CD4-positive, alpha-beta T cell (primary cell): ENCODE measurements around the gene LAMA2. TPM values are rescaled to one million over a fixed set of nuclear protein-coding genes. Genes with fewer than 3 reads are reported as not detected.

Experiments used
- ATAC-seq: fragments of 200-7000 bp; cut with Tn5 transposase; one replicate; pipeline ENCODE4 v1.10.0; 2022; ENCODE audit warnings: mild to moderate bottlenecking; ENCODE audit not compliant: poor library complexity
- CTCF ChIA-PET: fragments of 350-600 bp; sonication (Branson Sonifier 250); formaldehyde crosslinking; loops from one replicate; lab custom pipeline; 2021; ENCODE audit warnings: antibody characterized with exemption, inconsistent platforms; lab: Charles Lee
- POLR2A ChIA-PET: fragments of 350-600 bp; sonication (Branson Sonifier 250); formaldehyde crosslinking; loops from one replicate; lab custom pipeline; 2021; ENCODE audit warnings: antibody characterized with exemption, inconsistent platforms; lab: Charles Lee
- DNase-seq, 14 experiments: peaks; one replicate each; pipeline ENCODE4 v3.0.0-alpha.2; 2013 to 2020; ENCODE audit warnings: mixed read lengths in 2 of 14
- H3K27ac ChIP-seq, 2 donors: one replicate each; pipeline versions ENCODE4 v1.5.1 to v1.7.0; 2013; ENCODE audit warnings: low read length in 2 of 2, low read depth in 1 of 2, mild to moderate bottlenecking in 1 of 2
- H3K27me3 ChIP-seq, 2 experiments: 1 replicate in 1 of 2; 2 replicates in 1 of 2; pipeline versions ENCODE4 v1.6.1 to v1.7.0; 2013; ENCODE audit warnings: low read length in 2 of 2, control low read depth in 1 of 2, mild to moderate bottlenecking in 1 of 2, moderate library complexity in 1 of 2; ENCODE audit not compliant: insufficient read depth in 2 of 2, control insufficient read depth in 1 of 2
- H3K36me3 ChIP-seq: one replicate; pipeline ENCODE4 v1.6.1; 2013; ENCODE audit warnings: low read length, control low read depth; ENCODE audit not compliant: insufficient read depth
- H3K4me1 ChIP-seq: one replicate; pipeline ENCODE4 v1.6.1; 2013; ENCODE audit warnings: low read length, control low read depth; ENCODE audit not compliant: insufficient read depth
- H3K4me3 ChIP-seq: one replicate; pipeline ENCODE4 v1.5.1; 2013; ENCODE audit warnings: mild to moderate bottlenecking, low read length, moderate library complexity
- H3K9me3 ChIP-seq, 2 experiments: 1 replicate in 1 of 2; 2 replicates in 1 of 2; pipeline versions ENCODE4 v1.6.1 to v1.7.0; 2013; ENCODE audit warnings: low read length in 2 of 2, mild to moderate bottlenecking in 2 of 2, control low read depth in 1 of 2, moderate library complexity in 1 of 2; ENCODE audit not compliant: control insufficient read depth in 1 of 2, insufficient read depth in 1 of 2
- H3K27ac Mint-ChIP-seq: one replicate; pipeline ENCODE4 v1.8.0; 2020; ENCODE audit warnings: mixed read lengths
- H3K27me3 Mint-ChIP-seq: one replicate; pipeline ENCODE4 v1.8.0; 2021; ENCODE audit warnings: mixed read lengths
- H3K36me3 Mint-ChIP-seq: one replicate; pipeline ENCODE4 v1.8.0; 2021; ENCODE audit warnings: low read depth, mixed read lengths
- H3K4me1 Mint-ChIP-seq: one replicate; pipeline ENCODE4 v1.8.0; 2021; ENCODE audit warnings: low read depth, mixed read lengths
- H3K4me3 Mint-ChIP-seq: one replicate; pipeline ENCODE4 v1.8.0; 2020; ENCODE audit warnings: mild to moderate bottlenecking, mixed read lengths
- H3K9me3 Mint-ChIP-seq: one replicate; pipeline ENCODE4 v1.8.0; 2020; ENCODE audit warnings: mixed read lengths
- CTCF ChIP-seq: fragments of 200-600 bp; IDR thresholded peaks from one replicate; pipeline ENCODE4 v1.8.0; 2022; ENCODE audit warnings: antibody characterized with exemption, mild to moderate bottlenecking
- intact Hi-C, 2 experiments: fragments of 100-400 bp; cut with DNase I in 1 of 2; cut with micrococcal nuclease in 1 of 2; formaldehyde crosslinking; loops; one replicate each; pipeline versions ENCODE4 v1.15.1 to v1.9.0; 2023 to 2025; cut with DNase I, micrococcal nuclease
- total RNA-seq, 174 experiments: library from RNA in 2 of 174; stranded (reverse) in 2 of 174; gene quantifications; one replicate each; pipeline ENCODE4 v1.2.3 and lab custom pipeline; 2021 to 2026

The LAMA2 gene
- total RNA-seq, 2 experiments from 2014 or later, result 0.05 to 0.06 TPM

GRCh38 chr6:129495652-129496051, 612.7 kb downstream of the LAMA2 start:
- peaks cover 24% of the 10 kb centered on the region for H3K4me1 Mint-ChIP-seq
- no peak overlapping the region for H3K27ac Mint-ChIP-seq
- Histone ChIP-seq H3K27me3 (no peaks in the 10 kb centered on the region), H3K27ac (no peak overlapping the region), H3K9me3 (no peaks in the 10 kb centered on the region), H3K4me1 (peaks cover 21% of the 10 kb centered on the region), H3K4me3 (no peak overlapping the region), H3K36me3 (no peaks in the 10 kb centered on the region)
- intact Hi-C loops, result loop anchor here (5.0 to 10.0 kb wide), 5 partner anchors 232 to 1199 kb away; no protein-coding TSS in a partner anchor
- DNase-seq (no peak), ATAC-seq (no peak)
- no peak for TF ChIP-seq CTCF
- ChIA-PET CTCF (interaction anchor here (0.7 kb wide), 1 partner anchor 228 kb away, joined by 3 read pairs; no protein-coding TSS in a partner anchor), POLR2A (no interaction called here)
- H3K9me3 Mint-ChIP-seq, result no peaks in the 10 kb centered on the region
- no peak overlapping the region for H3K4me3 Mint-ChIP-seq
- no peaks in the 10 kb centered on the region for H3K27me3 Mint-ChIP-seq
- H3K36me3 Mint-ChIP-seq, result no peaks in the 10 kb centered on the region

GRCh38 chr6:129497481-129498441, 614.8 kb downstream of the LAMA2 start:
- no peaks in the 10 kb centered on the region for H3K27me3 Mint-ChIP-seq
- ChIA-PET POLR2A (no interaction called here), CTCF (interaction anchor here (1.6 kb wide), 1 partner anchor 523 kb away, joined by 4 read pairs; no protein-coding TSS in a partner anchor)
- no peak for TF ChIP-seq CTCF
- Histone ChIP-seq H3K9me3 (no peaks in the 10 kb centered on the region), H3K27me3 (no peaks in the 10 kb centered on the region), H3K36me3 (no peaks in the 10 kb centered on the region), H3K4me1 (peaks cover 18% of the 10 kb centered on the region), H3K4me3 (no peak overlapping the region), H3K27ac (no peak overlapping the region)
- intact Hi-C loops, result loop anchor here (1.0 to 10.0 kb wide), 9 partner anchors 11 to 1345 kb away; no protein-coding TSS in a partner anchor
- H3K27ac Mint-ChIP-seq, result no peak overlapping the region
- DNase-seq (no peak), ATAC-seq (no peak)
- peaks cover 14% of the 10 kb centered on the region for H3K4me1 Mint-ChIP-seq
- no peaks in the 10 kb centered on the region for H3K9me3 Mint-ChIP-seq
- no peak overlapping the region for H3K4me3 Mint-ChIP-seq
- H3K36me3 Mint-ChIP-seq, result no peaks in the 10 kb centered on the region

GRCh38 chr6:129498541-129498940, 615.6 kb downstream of the LAMA2 start:
- TF ChIP-seq CTCF, result no peak
- DNase-seq, result peak in 1 of 14 experiments; percentile 16
- Mint-ChIP-seq H3K9me3 (no peaks in the 10 kb centered on the region), H3K4me3 (peak overlapping the region; percentile 18), H3K27me3 (no peaks in the 10 kb centered on the region), H3K27ac (no peak overlapping the region), H3K4me1 (peaks cover 14% of the 10 kb centered on the region), H3K36me3 (no peaks in the 10 kb centered on the region)
- no peaks in the 10 kb centered on the region for H3K27me3 ChIP-seq
- peak overlapping the region; percentile 10 for H3K4me3 ChIP-seq
- ATAC-seq, result peak; percentile 35
- no peak overlapping the region for H3K27ac ChIP-seq
- no peaks in the 10 kb centered on the region for H3K36me3 ChIP-seq
- no peaks in the 10 kb centered on the region for H3K9me3 ChIP-seq
- peaks cover 18% of the 10 kb centered on the region for H3K4me1 ChIP-seq
- ChIA-PET POLR2A (no interaction called here), CTCF (interaction anchor here (1.1 to 1.6 kb wide), 2 partner anchors 99 to 523 kb away, joined by 4 to 7 read pairs; no protein-coding TSS in a partner anchor)
- intact Hi-C loops, result loop anchor here (1.0 to 10.0 kb wide), 9 partner anchors 12 to 1344 kb away; no protein-coding TSS in a partner anchor
